ENCODE results near the gene ZNG1C. TPM values are rescaled to one million over a fixed set of nuclear protein-coding genes. Genes with fewer than 3 reads are reported as not detected.
"Not testable (repeated sequence)": the region's sequence is repeated elsewhere in the genome, so short reads cannot be mapped to it uniquely, and the experiment has no call there.

Gene ZNG1C
- polyA plus RNA-seq, 3 donors = 27.4 to 42.5 (median 29.8) TPM

DNA sequence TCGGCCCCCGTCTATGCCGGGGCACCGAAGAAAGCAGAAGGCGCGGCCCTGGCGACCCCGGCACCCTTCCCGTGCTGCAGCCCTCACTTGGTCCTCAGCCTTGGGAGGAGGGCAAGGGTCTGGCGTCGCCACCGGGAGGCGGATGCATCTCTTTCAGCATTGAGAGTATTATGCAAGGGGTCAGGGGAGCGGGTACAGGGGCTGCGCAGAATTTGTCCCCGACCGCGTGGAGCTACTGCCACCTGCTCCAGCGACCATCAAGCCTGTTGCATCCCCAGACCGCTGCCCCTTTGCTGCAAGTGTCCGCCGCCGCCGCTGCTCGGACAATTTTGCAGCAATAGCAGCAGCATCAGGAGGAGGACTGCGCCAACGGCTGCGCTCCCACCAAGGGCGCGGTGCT, 62.0 kb downstream of the ZNG1C start:
- DNase-seq; H3K4me2 ChIP-seq (replicated peaks; ENCODE audit: extremely low read depth, low read length, poor library complexity, severe bottlenecking); H3K4me3 ChIP-seq (replicated peaks in 1 of 3; ENCODE audit: low read depth in 2 of 3, low read length in 3 of 3); H3K4me3 Mint-ChIP-seq; H3K9me3 Mint-ChIP-seq; H3K4me1 Mint-ChIP-seq; H4K20me1 ChIP-seq (ENCODE audit: insufficient read depth, low read length); H3K27ac ChIP-seq (ENCODE audit: low read depth in 1 of 2, low read length in 2 of 2); H3K27me3 ChIP-seq (ENCODE audit: control insufficient read depth in 2 of 2, insufficient read depth in 2 of 2, low read length in 2 of 2); H3K4me1 ChIP-seq (ENCODE audit: control insufficient read depth in 1 of 2, insufficient read depth in 2 of 2, low read length in 2 of 2); H2AFZ ChIP-seq (ENCODE audit: insufficient read depth, low read depth, low read length, poor library complexity, severe bottlenecking); H3K9ac ChIP-seq (ENCODE audit: insufficient read depth, low read length, poor library complexity, severe bottlenecking); H3K36me3 Mint-ChIP-seq; intact Hi-C loops (cut with micrococcal nuclease); H3K36me3 ChIP-seq (replicated peaks in 1 of 2; ENCODE audit: control insufficient read depth in 1 of 2, insufficient read depth in 2 of 2, low read length in 2 of 2); H3K27ac Mint-ChIP-seq; H3K79me2 ChIP-seq (ENCODE audit: insufficient read depth, low read length); H3K9me3 ChIP-seq (replicated peaks in 1 of 2; ENCODE audit: control insufficient read depth in 1 of 2, insufficient read depth in 1 of 2, low read length in 2 of 2): not testable (repeated sequence)
- peaks cover 1 to 10% (median 5%) of the 10 kb centered on the region in 3 donors for H3K27me3 Mint-ChIP-seq (ENCODE audit: low read depth in 3 of 3)
- WGBS (ENCODE audit: insufficient coverage) = no CpG with 5 or more reads among the region's 30 CpGs

DNA sequence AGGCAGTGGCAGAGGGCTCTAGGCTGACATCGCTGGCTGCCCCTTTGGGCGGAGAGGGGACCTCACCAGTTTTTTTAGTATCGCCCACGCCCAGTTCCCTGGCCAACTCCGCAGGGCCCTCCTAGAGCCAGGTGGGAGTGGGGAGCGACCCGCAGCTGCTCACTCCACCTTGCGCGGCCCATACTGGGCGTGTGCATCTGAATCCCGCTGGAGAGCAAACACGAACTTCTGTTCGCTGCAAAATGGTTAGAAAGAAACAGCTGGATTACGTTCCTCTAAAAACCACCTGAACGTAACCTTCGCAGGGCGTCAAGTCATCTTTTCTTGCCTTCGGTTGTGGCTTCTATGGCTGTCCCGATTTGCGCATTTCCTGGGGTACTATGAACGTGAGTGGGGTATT, 62.4 kb downstream of the ZNG1C start:
- H3K4me3 ChIP-seq (replicated peaks in 1 of 3; ENCODE audit: low read depth in 2 of 3, low read length in 3 of 3); DNase-seq; H3K9me3 ChIP-seq (replicated peaks in 1 of 2; ENCODE audit: control insufficient read depth in 1 of 2, insufficient read depth in 1 of 2, low read length in 2 of 2); H3K4me1 Mint-ChIP-seq; intact Hi-C loops (cut with micrococcal nuclease); H3K27ac Mint-ChIP-seq; H3K4me1 ChIP-seq (ENCODE audit: control insufficient read depth in 1 of 2, insufficient read depth in 2 of 2, low read length in 2 of 2); H4K20me1 ChIP-seq (ENCODE audit: insufficient read depth, low read length); H3K9ac ChIP-seq (ENCODE audit: insufficient read depth, low read length, poor library complexity, severe bottlenecking); H2AFZ ChIP-seq (ENCODE audit: insufficient read depth, low read depth, low read length, poor library complexity, severe bottlenecking); H3K27ac ChIP-seq (ENCODE audit: low read depth in 1 of 2, low read length in 2 of 2); H3K4me3 Mint-ChIP-seq; H3K4me2 ChIP-seq (replicated peaks; ENCODE audit: extremely low read depth, low read length, poor library complexity, severe bottlenecking); H3K27me3 ChIP-seq (ENCODE audit: control insufficient read depth in 2 of 2, insufficient read depth in 2 of 2, low read length in 2 of 2); H3K36me3 Mint-ChIP-seq; H3K36me3 ChIP-seq (replicated peaks in 1 of 2; ENCODE audit: control insufficient read depth in 1 of 2, insufficient read depth in 2 of 2, low read length in 2 of 2); H3K9me3 Mint-ChIP-seq; H3K79me2 ChIP-seq (ENCODE audit: insufficient read depth, low read length): not testable (repeated sequence)
- whole genome bisulfite sequencing (ENCODE audit: insufficient coverage) = no CpG with 5 or more reads among the region's 21 CpGs
- H3K27me3 Mint-ChIP-seq (ENCODE audit: low read depth in 3 of 3) = peaks cover 1 to 10% (median 5%) of the 10 kb centered on the region in 3 donors

DNA sequence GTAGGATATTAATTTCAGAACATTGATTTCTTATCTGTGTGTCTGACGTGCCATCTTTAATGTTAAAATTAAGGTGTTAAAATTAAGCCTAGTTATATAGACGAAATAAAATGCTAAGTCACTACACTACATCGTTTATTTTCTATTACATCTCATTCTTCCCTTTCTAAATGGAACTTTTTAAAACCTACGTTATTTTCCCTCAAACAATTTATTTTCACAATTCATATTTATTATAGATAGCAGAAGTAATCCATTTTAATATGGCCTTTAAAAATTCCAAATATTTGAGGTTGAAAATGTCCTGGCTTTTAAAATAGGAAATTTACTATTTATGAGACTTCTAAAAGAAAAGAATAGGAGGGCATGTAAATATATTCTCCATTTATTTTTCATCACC, 63.0 kb downstream of the ZNG1C start:
- peaks cover 1 to 10% (median 5%) of the 10 kb centered on the region in 3 donors for H3K27me3 Mint-ChIP-seq (ENCODE audit: low read depth in 3 of 3)
- H3K27ac ChIP-seq (ENCODE audit: low read depth in 1 of 2, low read length in 2 of 2); H3K79me2 ChIP-seq (ENCODE audit: insufficient read depth, low read length); H3K36me3 Mint-ChIP-seq; H3K4me3 Mint-ChIP-seq; H3K4me2 ChIP-seq (replicated peaks; ENCODE audit: extremely low read depth, low read length, poor library complexity, severe bottlenecking); H3K4me3 ChIP-seq (replicated peaks in 1 of 3; ENCODE audit: low read depth in 2 of 3, low read length in 3 of 3); H3K9ac ChIP-seq (ENCODE audit: insufficient read depth, low read length, poor library complexity, severe bottlenecking); intact Hi-C loops (cut with micrococcal nuclease); H3K27ac Mint-ChIP-seq; H3K4me1 Mint-ChIP-seq; H4K20me1 ChIP-seq (ENCODE audit: insufficient read depth, low read length); H2AFZ ChIP-seq (ENCODE audit: insufficient read depth, low read depth, low read length, poor library complexity, severe bottlenecking); H3K36me3 ChIP-seq (replicated peaks in 1 of 2; ENCODE audit: control insufficient read depth in 1 of 2, insufficient read depth in 2 of 2, low read length in 2 of 2); DNase-seq; H3K27me3 ChIP-seq (ENCODE audit: control insufficient read depth in 2 of 2, insufficient read depth in 2 of 2, low read length in 2 of 2); H3K9me3 Mint-ChIP-seq; H3K4me1 ChIP-seq (ENCODE audit: control insufficient read depth in 1 of 2, insufficient read depth in 2 of 2, low read length in 2 of 2); H3K9me3 ChIP-seq (replicated peaks in 1 of 2; ENCODE audit: control insufficient read depth in 1 of 2, insufficient read depth in 1 of 2, low read length in 2 of 2): not testable (repeated sequence)
- no CpG with 5 or more reads among the region's 4 CpGs for WGBS (ENCODE audit: insufficient coverage)

- H3K27ac ChIP-seq (ENCODE audit: low read depth in 1 of 2, low read length in 2 of 2); H3K9me3 ChIP-seq (replicated peaks in 1 of 2; ENCODE audit: control insufficient read depth in 1 of 2, insufficient read depth in 1 of 2, low read length in 2 of 2); H3K9ac ChIP-seq (ENCODE audit: insufficient read depth, low read length, poor library complexity, severe bottlenecking); H3K9me3 Mint-ChIP-seq; H3K79me2 ChIP-seq (ENCODE audit: insufficient read depth, low read length); H3K4me1 ChIP-seq (ENCODE audit: control insufficient read depth in 1 of 2, insufficient read depth in 2 of 2, low read length in 2 of 2); intact Hi-C loops (cut with micrococcal nuclease); H3K27me3 ChIP-seq (ENCODE audit: control insufficient read depth in 2 of 2, insufficient read depth in 2 of 2, low read length in 2 of 2); H2AFZ ChIP-seq (ENCODE audit: insufficient read depth, low read depth, low read length, poor library complexity, severe bottlenecking); H3K27ac Mint-ChIP-seq; DNase-seq; H3K4me3 Mint-ChIP-seq; H3K36me3 Mint-ChIP-seq; H3K4me1 Mint-ChIP-seq; H3K36me3 ChIP-seq (replicated peaks in 1 of 2; ENCODE audit: control insufficient read depth in 1 of 2, insufficient read depth in 2 of 2, low read length in 2 of 2); H4K20me1 ChIP-seq (ENCODE audit: insufficient read depth, low read length); H3K4me2 ChIP-seq (replicated peaks; ENCODE audit: extremely low read depth, low read length, poor library complexity, severe bottlenecking); H3K4me3 ChIP-seq (replicated peaks in 1 of 3; ENCODE audit: low read depth in 2 of 3, low read length in 3 of 3): not testable (repeated sequence)
- H3K27me3 Mint-ChIP-seq (ENCODE audit: low read depth in 3 of 3) = peaks cover 1 to 10% (median 5%) of the 10 kb centered on the region in 3 donors
- no CpG with 5 or more reads among the region's 21 CpGs for WGBS (ENCODE audit: insufficient coverage)
These were observed 64.0 kb downstream of the ZNG1C start for GRCh38 chr9:68305680-68306285.

All from CD14-positive monocyte (primary cell).